ENCODE measurements around the gene CCDC106. TPM values are rescaled to one million over a fixed set of nuclear protein-coding genes. Genes with fewer than 3 reads are reported as not detected.

The CCDC106 gene
- total RNA-seq, 2 experiments from 2014 or later = 1.7 to 1.8 TPM

DNA sequence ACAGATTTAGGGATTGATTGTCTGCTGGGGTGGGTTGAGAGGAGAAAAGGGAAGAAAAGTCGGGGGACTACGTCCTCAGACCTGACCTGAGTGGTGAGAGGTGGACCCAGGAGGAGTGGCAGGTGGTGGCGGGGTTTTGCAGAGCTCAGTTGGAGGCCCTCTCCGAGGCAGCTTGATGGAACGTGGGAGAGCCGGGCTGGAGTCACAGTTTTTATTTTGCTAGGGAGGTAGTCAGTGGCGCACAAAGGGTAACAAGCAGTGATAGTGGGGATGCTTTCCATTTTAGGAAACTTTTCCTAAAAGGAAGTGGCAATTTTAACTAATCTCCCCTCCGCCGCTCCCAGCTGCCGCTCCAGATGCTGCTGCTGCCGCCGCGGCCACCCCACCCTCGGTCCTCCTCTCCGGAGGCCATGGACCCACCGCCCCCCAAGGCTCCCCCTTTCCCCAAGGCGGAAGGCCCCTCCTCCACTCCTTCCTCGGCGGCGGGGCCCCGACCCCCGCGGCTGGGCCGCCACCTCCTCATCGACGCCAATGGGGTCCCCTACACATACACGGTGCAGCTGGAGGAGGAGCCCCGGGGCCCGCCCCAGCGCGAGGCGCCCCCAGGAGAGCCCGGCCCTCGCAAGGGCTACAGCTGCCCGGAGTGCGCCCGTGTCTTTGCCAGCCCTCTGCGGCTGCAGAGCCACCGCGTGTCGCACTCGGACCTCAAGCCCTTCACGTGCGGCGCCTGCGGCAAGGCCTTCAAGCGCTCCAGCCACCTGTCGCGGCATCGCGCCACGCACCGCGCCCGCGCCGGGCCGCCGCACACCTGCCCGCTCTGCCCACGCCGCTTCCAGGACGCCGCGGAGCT, 5.6 kb upstream of the CCDC106 start:
- POLR2A ChIA-PET = interaction anchor here (0.6 to 3.0 kb wide), 15 partner anchors 8 to 525 kb away, joined by 3 to 30 read pairs (median 4); partner anchors contain the start of genes FIZ1, PPP1R12C, U2AF2 and ZNF524
- Histone ChIP-seq H3K27ac (ENCODE audit: low read depth in 1 of 2, low read length in 2 of 2) (peak overlapping the region; percentile 71 to 78), H3K4me1 (ENCODE audit: insufficient read depth, low read length) (peaks cover 76% of the 10 kb centered on the region), H3K4me3 (ENCODE audit: low read length) (peak overlapping the region; percentile 78), H3K36me3 (ENCODE audit: insufficient read depth, low read length) (peaks cover 15% of the 10 kb centered on the region), H3K27me3 (ENCODE audit: control insufficient read depth in 1 of 2, insufficient read depth in 2 of 2, low read length in 2 of 2) (no peaks in the 10 kb centered on the region), H3K9me3 (ENCODE audit: control insufficient read depth in 1 of 2, insufficient read depth in 1 of 2, low read length in 2 of 2) (peaks cover 0 to 5% of the 10 kb centered on the region in 2 experiments)
- ATAC-seq (ENCODE audit: poor library complexity) (no peak), DNase-seq (peak in 6 of 14 experiments; percentile 27 to 59 (median 38))
- Mint-ChIP-seq H3K27ac (peak overlapping the region; percentile 88), H3K36me3 (ENCODE audit: low read depth) (peaks cover 26% of the 10 kb centered on the region), H3K27me3 (no peaks in the 10 kb centered on the region), H3K4me1 (ENCODE audit: low read depth) (peaks cover 60% of the 10 kb centered on the region), H3K4me3 (peak overlapping the region; percentile 89), H3K9me3 (peaks cover 3% of the 10 kb centered on the region)
- TF ChIP-seq, protein P1, sequence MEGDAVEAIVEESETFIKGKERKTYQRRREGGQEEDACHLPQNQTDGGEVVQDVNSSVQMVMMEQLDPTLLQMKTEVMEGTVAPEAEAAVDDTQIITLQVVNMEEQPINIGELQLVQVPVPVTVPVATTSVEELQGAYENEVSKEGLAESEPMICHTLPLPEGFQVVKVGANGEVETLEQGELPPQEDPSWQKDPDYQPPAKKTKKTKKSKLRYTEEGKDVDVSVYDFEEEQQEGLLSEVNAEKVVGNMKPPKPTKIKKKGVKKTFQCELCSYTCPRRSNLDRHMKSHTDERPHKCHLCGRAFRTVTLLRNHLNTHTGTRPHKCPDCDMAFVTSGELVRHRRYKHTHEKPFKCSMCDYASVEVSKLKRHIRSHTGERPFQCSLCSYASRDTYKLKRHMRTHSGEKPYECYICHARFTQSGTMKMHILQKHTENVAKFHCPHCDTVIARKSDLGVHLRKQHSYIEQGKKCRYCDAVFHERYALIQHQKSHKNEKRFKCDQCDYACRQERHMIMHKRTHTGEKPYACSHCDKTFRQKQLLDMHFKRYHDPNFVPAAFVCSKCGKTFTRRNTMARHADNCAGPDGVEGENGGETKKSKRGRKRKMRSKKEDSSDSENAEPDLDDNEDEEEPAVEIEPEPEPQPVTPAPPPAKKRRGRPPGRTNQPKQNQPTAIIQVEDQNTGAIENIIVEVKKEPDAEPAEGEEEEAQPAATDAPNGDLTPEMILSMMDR (IDR thresholded peaks at IDR 0.05) = no peak
- intact Hi-C loops (cut with DNase I, micrococcal nuclease) = loop anchor here in 1 of 2 experiments (5.0 kb wide), 2 partner anchors 45 to 255 kb away; partner anchors contain the start of genes FIZ1 and RPL28
- CTCF ChIA-PET = interaction anchor here (1.9 kb wide), 2 partner anchors 11 kb away, joined by 16 read pairs; no protein-coding TSS in a partner anchor

DNA sequence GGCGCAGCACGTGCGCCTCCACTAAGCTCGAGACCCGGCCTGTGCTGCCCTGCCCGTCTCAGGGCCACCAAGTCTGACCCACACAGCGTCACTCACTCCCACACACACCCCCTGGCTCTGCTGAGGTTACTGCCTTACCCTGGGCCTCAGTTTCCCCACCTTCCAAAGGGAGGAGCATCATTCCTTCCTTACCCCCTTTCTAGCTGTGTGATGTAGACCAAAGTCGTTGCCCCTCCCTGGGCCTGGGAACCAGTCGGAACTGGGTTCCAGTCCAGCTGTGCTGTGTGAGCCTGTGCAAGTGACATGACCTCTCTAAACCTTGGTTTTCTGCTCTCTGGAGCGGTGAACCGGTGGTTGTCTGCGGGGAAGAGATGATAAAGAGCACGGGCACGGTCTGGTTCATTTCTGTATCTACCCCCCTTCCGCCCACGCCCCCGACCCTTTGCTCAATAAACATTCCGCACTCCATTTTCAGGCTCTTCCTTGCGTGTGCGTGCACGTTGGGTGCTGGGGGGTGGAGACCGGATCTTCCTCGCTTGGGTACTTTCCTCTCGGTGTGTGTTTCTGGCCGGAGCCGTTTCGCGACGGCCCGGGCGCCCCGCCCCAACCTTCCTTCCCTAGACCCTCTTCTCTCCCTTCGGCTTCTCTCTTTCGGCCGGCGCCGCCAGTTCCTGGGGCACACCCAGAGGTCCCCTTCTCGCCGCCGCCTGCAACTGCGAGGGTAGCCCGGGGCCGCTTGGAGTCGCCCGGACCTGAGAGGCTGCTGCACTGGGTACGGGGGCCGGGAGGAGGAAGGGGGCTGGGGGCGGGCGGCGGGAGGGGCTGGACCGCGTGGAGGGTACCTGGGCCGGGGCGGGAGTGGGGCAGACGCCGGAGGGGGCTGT, 4.8 kb upstream of the CCDC106 start, which contains the start of gene ZNF581:
Gene ZNF581, plus strand, starts transcription at position 647 of the 884 bp plus-strand sequence. CDS start 923 bp downstream, outside the sequence.
- ATAC-seq (ENCODE audit: poor library complexity) = peak; percentile 54
- intact Hi-C loops (cut with DNase I, micrococcal nuclease) = loop anchor here in 1 of 2 experiments (5.0 kb wide), 2 partner anchors 46 to 256 kb away; partner anchors contain the start of genes FIZ1 and RPL28
- Histone ChIP-seq H3K4me1 (ENCODE audit: insufficient read depth, low read length) (peaks cover 76% of the 10 kb centered on the region), H3K36me3 (ENCODE audit: insufficient read depth, low read length) (peaks cover 15% of the 10 kb centered on the region), H3K9me3 (ENCODE audit: control insufficient read depth in 1 of 2, insufficient read depth in 1 of 2, low read length in 2 of 2) (peaks cover 0 to 5% of the 10 kb centered on the region in 2 experiments), H3K27ac (ENCODE audit: low read depth in 1 of 2, low read length in 2 of 2) (peak within 1 kb of the TSS; percentile 71 to 78), H3K27me3 (ENCODE audit: control insufficient read depth in 1 of 2, insufficient read depth in 2 of 2, low read length in 2 of 2) (no peaks in the 10 kb centered on the region), H3K4me3 (ENCODE audit: low read length) (peak within 1 kb of the TSS; percentile 78)
- Mint-ChIP-seq H3K27ac (peak within 1 kb of the TSS; percentile 88), H3K9me3 (peaks cover 3% of the 10 kb centered on the region), H3K4me3 (peak within 1 kb of the TSS; percentile 89), H3K36me3 (ENCODE audit: low read depth) (peaks cover 20% of the 10 kb centered on the region), H3K27me3 (no peaks in the 10 kb centered on the region), H3K4me1 (ENCODE audit: low read depth) (peaks cover 56% of the 10 kb centered on the region)
- CTCF ChIA-PET = interaction anchor here (1.9 kb wide), 2 partner anchors 10 to 12 kb away, joined by 16 read pairs; no protein-coding TSS in a partner anchor
- peak; percentile 63 to 92 (median 74) for DNase-seq
- POLR2A ChIA-PET = interaction anchor here (0.6 to 3.0 kb wide), 13 partner anchors 8 to 526 kb away, joined by 3 to 30 read pairs (median 5); partner anchors contain the start of genes FIZ1, PPP1R12C, U2AF2 and ZNF524
- TF ChIP-seq, protein P1 (IDR thresholded peaks at IDR 0.05) = no peak

DNA sequence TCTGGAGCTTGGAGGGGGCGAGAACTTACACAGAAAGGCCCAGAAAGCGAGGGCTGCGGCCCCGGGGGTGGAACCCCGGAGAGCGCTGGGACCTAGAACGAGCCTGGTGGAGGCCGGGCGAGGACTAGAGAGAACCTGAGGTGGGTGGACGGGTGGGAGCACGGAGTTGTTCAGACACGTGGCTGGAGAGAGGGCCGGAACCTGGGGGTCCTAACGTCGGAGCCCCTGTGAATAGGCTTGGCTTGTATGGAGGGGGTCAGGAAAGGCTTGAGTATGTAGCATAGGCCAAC, 4.2 kb upstream of the CCDC106 start:
- Histone ChIP-seq H3K9me3 (ENCODE audit: control insufficient read depth in 1 of 2, insufficient read depth in 1 of 2, low read length in 2 of 2) (peaks cover 0 to 5% of the 10 kb centered on the region in 2 experiments), H3K27ac (ENCODE audit: low read depth in 1 of 2, low read length in 2 of 2) (peak overlapping the region; percentile 71 to 78), H3K4me1 (ENCODE audit: insufficient read depth, low read length) (peaks cover 77% of the 10 kb centered on the region), H3K4me3 (ENCODE audit: low read length) (peak overlapping the region; percentile 78), H3K27me3 (ENCODE audit: control insufficient read depth in 1 of 2, insufficient read depth in 2 of 2, low read length in 2 of 2) (no peaks in the 10 kb centered on the region), H3K36me3 (ENCODE audit: insufficient read depth, low read length) (peaks cover 12% of the 10 kb centered on the region)
- POLR2A ChIA-PET = interaction anchor here (1.5 to 3.0 kb wide), 4 partner anchors 9 to 38 kb away, joined by 3 to 24 read pairs (median 12); partner anchors contain the start of genes U2AF2, ZNF784 and ZNF865
- intact Hi-C loops (cut with DNase I, micrococcal nuclease) = loop anchor here in 1 of 2 experiments (5.0 kb wide), 2 partner anchors 47 to 257 kb away; partner anchors contain the start of genes FIZ1 and RPL28
- Mint-ChIP-seq H3K9me3 (peaks cover 3% of the 10 kb centered on the region), H3K27me3 (no peaks in the 10 kb centered on the region), H3K4me1 (ENCODE audit: low read depth) (peaks cover 54% of the 10 kb centered on the region), H3K36me3 (ENCODE audit: low read depth) (peaks cover 20% of the 10 kb centered on the region), H3K27ac (peak overlapping the region; percentile 88), H3K4me3 (peak overlapping the region; percentile 89)
- TF ChIP-seq, protein P1 (IDR thresholded peaks at IDR 0.05) = no peak
- no peak for DNase-seq
- ATAC-seq (ENCODE audit: poor library complexity) = no peak
- CTCF ChIA-PET = no interaction called here
